Thoracic aorta (tissue), 2 donors: ENCODE results near the gene S100A1. TPM values are rescaled to one million over a fixed set of nuclear protein-coding genes. Genes with fewer than 3 reads are reported as not detected.
"Not testable (repeated sequence)": the region's sequence is repeated elsewhere in the genome, so short reads cannot be mapped to it uniquely, and the experiment has no call there.

Source experiments
- ATAC-seq: fragments of 150-250 bp; one replicate; pipeline ENCODE4 v1.8.0; 2017; ENCODE audit warnings: low read depth; ENCODE audit not compliant: insufficient number of reproducible peaks, low FRiP score
- DNase-seq: peaks from one replicate; pipeline ENCODE4 v3.0.0-alpha.2; 2020; ENCODE audit warnings: low spot score
- H3K27ac ChIP-seq, 2 donors: fragments of 200-600 bp; sonication (generic); 1 replicate in 1 of 2; 2 replicates in 1 of 2; pipeline ENCODE4 v1.5.1; 2016; ENCODE audit warnings: mild to moderate bottlenecking in 2 of 2, moderate library complexity in 2 of 2
- H3K27me3 ChIP-seq: fragments of 200-600 bp; sonication (generic); replicated peaks from 2 replicates; pipeline ENCODE4 v1.6.0; 2016; ENCODE audit warnings: mild to moderate bottlenecking; ENCODE audit not compliant: insufficient read depth
- H3K36me3 ChIP-seq: fragments of 200-600 bp; sonication (generic); one replicate; pipeline ENCODE4 v1.5.1; 2016
- H3K4me1 ChIP-seq, 2 donors: fragments of 200-600 bp; sonication (generic); 1 replicate in 1 of 2; 2 replicates in 1 of 2; pipeline versions ENCODE4 v1.5.1 to v1.6.0; 2016; ENCODE audit warnings: low read depth in 2 of 2, mild to moderate bottlenecking in 1 of 2; ENCODE audit not compliant: control insufficient read depth in 1 of 2
- H3K4me3 ChIP-seq: fragments of 200-600 bp; sonication (generic); 2 replicates; pipeline ENCODE4 v1.5.1; 2016; ENCODE audit warnings: mild to moderate bottlenecking
- H3K9me3 ChIP-seq: fragments of 200-600 bp; sonication (generic); 2 replicates; pipeline ENCODE4 v1.5.1; 2016
- total RNA-seq, 2 donors: library from RNA; depleted of rRNA; stranded (reverse); fragments of >200 nt; gene quantifications; one replicate each; pipeline versions ENCODE4 v1.1.0 to v1.2.3, GENCODE V29; 2016
- TF ChIP-seq, protein P1 (sequence below): fragments of 200-600 bp; sonication (generic); IDR thresholded peaks from one replicate; pipeline ENCODE4 v1.5.1; 2019; ENCODE audit warnings: antibody characterized with exemption

The S100A1 gene
- total RNA-seq, result not detected

DNA sequence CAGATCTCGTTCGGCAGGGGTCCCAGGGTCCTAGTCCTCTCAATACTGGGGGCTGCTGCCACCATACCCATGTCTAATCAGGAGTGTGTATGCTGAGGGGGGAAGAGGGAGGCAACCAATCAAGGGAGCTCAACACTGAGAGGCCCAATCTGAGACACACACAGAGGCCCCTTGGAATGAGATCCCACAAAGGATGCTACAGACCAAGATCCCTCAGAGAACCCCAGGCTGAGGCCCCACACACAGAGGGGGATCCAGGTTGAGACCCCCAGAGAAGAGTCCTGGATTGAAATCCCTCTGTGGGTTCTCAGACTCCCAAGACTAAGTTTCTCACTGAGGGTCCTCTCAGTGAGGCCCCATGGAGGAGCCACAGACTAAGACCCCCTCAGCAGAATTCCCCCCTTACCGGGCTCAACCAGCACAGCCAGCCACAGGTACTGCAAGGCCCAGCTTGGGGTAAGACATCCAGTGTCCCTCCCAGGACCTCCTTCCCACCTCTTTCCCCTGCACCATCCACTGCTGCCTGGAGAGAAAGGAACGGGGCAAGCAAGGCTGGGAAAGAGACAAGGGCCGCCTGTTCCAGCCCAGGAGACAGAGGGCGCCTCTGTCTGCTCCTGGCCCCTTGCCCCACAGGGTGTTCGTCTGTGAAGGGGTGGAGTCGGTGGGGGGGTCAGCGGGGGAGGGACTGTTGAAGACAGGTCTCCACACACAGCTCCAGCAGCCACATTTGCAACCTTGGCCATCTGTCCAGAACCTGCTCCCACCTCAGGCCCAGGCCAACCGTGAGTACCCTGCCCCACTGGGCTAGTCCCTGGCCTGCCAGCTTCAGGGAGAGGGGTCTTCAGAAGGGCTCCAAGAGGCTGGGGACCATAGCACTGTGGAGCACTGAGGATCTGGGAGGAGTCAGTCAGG, at the start of gene S100A1:
Gene S100A1, plus strand, starts transcription at position 720 of the 912 bp plus-strand sequence. CDS start 2,088 bp downstream, outside the sequence.
- Histone ChIP-seq H3K4me1 (peaks cover 6 to 35% of the 10 kb centered on the region in 2 donors), H3K36me3 (no peaks in the 10 kb centered on the region), H3K9me3 (no peaks in the 10 kb centered on the region), H3K4me3 (peak within 1 kb of the TSS; percentile 79), H3K27ac (peak within 1 kb of the TSS; percentile 84 to 91), H3K27me3 (no peaks in the 10 kb centered on the region)
- TF ChIP-seq, protein P1, sequence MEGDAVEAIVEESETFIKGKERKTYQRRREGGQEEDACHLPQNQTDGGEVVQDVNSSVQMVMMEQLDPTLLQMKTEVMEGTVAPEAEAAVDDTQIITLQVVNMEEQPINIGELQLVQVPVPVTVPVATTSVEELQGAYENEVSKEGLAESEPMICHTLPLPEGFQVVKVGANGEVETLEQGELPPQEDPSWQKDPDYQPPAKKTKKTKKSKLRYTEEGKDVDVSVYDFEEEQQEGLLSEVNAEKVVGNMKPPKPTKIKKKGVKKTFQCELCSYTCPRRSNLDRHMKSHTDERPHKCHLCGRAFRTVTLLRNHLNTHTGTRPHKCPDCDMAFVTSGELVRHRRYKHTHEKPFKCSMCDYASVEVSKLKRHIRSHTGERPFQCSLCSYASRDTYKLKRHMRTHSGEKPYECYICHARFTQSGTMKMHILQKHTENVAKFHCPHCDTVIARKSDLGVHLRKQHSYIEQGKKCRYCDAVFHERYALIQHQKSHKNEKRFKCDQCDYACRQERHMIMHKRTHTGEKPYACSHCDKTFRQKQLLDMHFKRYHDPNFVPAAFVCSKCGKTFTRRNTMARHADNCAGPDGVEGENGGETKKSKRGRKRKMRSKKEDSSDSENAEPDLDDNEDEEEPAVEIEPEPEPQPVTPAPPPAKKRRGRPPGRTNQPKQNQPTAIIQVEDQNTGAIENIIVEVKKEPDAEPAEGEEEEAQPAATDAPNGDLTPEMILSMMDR, result no peak
- ATAC-seq (no peak), DNase-seq (no peak)

DNA sequence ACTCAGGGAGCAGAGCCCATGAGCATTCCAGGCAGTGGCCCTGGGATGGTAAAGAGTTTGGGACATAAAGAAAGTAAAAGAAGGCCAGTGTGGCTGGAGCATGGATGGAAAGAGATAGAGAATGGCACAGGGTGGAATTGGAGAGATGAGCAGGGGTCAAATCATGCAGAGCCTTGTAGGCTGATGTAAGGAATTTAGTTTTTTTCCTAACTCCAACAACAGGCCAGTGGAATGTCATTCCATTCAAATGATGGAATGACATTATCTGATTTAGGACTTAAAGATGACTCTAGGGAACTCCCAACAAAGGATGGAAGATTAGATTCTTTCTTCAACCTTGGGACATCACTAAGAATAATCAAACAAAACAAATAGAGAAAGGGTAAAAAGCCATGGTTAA, 49.7 kb upstream of the S100A1 start:
- DNase-seq (no peak), ATAC-seq (no peak)
- Histone ChIP-seq H3K4me1 (peaks cover 0 to 10% of the 10 kb centered on the region in 2 donors), H3K4me3 (no peak overlapping the region), H3K36me3 (no peaks in the 10 kb centered on the region), H3K27me3 (no peaks in the 10 kb centered on the region), H3K9me3 (no peaks in the 10 kb centered on the region), H3K27ac (no peak overlapping the region)
- TF ChIP-seq, protein P1, result no peak

DNA sequence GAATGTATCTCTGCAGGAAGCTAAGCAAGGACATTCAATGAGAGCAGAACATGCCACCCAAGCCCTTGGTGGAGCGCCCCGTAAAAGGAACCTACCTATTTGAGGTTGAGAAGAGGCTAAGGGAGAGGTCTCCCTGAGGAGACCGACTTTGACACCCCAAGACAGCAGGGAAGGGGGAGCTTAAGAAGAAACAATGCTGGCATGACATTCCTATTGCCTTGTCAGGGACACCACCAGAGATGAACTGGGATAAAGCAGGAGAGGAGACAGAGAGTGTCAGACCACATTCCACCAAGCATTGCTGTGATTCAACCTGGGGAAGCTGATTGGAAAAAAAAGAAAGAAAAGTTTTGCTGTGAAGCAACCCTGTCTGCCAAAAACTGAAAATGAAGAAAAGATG, 49.3 kb upstream of the S100A1 start:
- Histone ChIP-seq H3K9me3 (no peaks in the 10 kb centered on the region), H3K4me1 (peaks cover 0 to 10% of the 10 kb centered on the region in 2 donors), H3K27ac (no peak overlapping the region), H3K27me3 (no peaks in the 10 kb centered on the region), H3K36me3 (no peaks in the 10 kb centered on the region), H3K4me3 (no peak overlapping the region)
- TF ChIP-seq, protein P1, result no peak
- DNase-seq (no peak), ATAC-seq (no peak)

DNA sequence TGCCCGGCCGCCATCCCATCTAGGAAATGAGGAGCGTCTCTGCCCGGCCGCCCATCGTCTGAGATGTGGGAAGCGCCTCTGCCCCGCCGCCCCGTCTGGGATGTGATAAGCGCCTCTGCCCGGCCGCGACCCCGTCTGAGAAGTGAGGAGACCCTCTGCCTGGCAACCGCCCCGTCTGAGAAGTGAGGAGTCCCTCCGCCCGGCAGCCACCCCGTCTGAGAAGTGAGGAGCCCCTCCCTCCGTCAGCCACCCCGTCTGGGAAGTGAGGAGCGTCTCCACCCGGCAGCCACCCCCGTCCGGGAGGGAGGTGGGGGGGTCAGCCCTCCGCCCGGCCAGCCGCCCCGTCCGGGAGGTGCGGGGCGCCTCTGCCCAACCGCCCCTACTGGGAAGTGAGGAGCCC, 45.4 kb upstream of the S100A1 start:
- not testable (repeated sequence) for H3K27ac ChIP-seq, H3K4me1 ChIP-seq, DNase-seq, ATAC-seq, H3K36me3 ChIP-seq, H3K9me3 ChIP-seq, H3K4me3 ChIP-seq, H3K27me3 ChIP-seq

DNA sequence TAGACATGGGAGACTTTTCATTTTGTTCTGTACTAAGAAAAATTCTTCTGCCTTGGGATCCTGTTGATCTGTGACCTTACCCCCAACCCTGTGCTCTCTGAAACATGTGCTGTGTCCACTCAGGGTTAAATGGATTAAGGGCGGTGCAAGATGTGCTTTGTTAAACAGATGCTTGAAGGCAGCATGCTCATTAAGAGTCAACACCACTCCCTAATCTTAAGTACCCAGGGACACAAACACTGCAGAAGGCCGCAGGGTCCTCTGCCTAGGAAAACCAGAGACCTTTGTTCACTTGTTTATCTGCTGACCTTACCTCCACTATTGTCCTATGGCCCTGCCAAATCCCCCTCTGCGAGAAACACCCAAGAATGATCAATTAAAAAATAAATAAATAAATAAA, 44.7 kb upstream of the S100A1 start:
- not testable (repeated sequence) for DNase-seq, H3K27ac ChIP-seq, H3K27me3 ChIP-seq, H3K4me3 ChIP-seq, ATAC-seq, H3K4me1 ChIP-seq, H3K9me3 ChIP-seq, H3K36me3 ChIP-seq

DNA sequence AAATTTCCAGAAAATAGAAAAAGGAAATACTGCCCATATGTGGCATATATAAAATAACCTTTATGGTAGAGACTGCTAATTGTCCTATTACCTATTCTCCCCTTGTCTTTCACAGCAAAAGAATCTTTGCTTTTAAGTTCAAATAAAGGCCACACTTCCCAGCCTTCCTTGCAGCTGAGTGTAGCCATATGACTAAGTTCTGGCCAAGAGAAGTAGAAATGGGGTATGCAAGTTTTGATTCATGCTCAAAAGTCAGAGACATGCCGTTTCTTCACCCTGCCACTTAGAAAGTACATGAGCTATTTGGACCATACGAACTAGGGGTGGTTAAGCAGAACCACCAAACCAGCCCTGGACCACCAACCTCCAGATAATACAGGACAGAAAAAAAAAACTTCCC, 44.3 kb upstream of the S100A1 start:
- no peaks in the 10 kb centered on the region for H3K27me3 ChIP-seq
- DNase-seq, result no peak
- ATAC-seq, result no peak
- H3K27ac ChIP-seq, result no peak overlapping the region
- H3K4me3 ChIP-seq, result no peak overlapping the region
- no peaks in the 10 kb centered on the region for H3K36me3 ChIP-seq
- H3K9me3 ChIP-seq, result no peaks in the 10 kb centered on the region
- no peaks in the 10 kb centered on the region for H3K4me1 ChIP-seq
- TF ChIP-seq, protein P1, result no peak
